Measurements from ENCODE around the gene RER1. TPM values are rescaled to one million over a fixed set of nuclear protein-coding genes. Genes with fewer than 3 reads are reported as not detected.

RER1 gene
- total RNA-seq, 4 donors from 2014 or later, result 54.4 to 78.6 (median 69.8) TPM

DNA sequence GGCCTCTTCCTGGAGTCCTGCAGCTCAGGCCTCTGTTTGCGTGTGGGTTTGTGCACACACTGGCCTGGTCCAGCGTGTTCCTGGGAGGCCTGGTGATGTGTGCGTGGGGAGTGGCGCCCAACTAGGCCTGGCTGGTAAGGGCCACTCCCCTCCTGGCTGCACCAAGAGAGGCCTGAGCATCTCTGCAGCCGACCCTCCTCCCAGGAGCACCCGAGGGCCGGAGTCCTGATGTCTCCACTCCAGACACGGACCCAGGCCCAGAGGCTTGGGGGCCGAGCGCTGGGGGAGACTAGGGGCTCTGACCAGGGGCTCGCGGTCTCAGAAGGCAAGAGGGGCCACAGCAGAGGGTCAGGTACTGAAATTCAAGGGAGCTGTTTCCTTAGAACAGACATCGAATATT, 33.6 kb upstream of the RER1 start:
- Histone ChIP-seq H3K4me3 (no peak overlapping the region), H3K27me3 (no peaks in the 10 kb centered on the region), H3K27ac (peak overlapping the region in 1 of 4 donors; percentile 27), H3K36me3 (peaks cover 0 to 6% of the 10 kb centered on the region in 2 donors), H3K9me3 (no peaks in the 10 kb centered on the region), H3K4me1 (peaks cover 0 to 44% (median 18%) of the 10 kb centered on the region in 3 donors)
- TF ChIP-seq EP300 (IDR thresholded peaks at IDR 0.05), result no peak
- TF ChIP-seq POLR2AphosphoS5 (IDR thresholded peaks at IDR 0.05), result no peak
- TF ChIP-seq, protein P1, sequence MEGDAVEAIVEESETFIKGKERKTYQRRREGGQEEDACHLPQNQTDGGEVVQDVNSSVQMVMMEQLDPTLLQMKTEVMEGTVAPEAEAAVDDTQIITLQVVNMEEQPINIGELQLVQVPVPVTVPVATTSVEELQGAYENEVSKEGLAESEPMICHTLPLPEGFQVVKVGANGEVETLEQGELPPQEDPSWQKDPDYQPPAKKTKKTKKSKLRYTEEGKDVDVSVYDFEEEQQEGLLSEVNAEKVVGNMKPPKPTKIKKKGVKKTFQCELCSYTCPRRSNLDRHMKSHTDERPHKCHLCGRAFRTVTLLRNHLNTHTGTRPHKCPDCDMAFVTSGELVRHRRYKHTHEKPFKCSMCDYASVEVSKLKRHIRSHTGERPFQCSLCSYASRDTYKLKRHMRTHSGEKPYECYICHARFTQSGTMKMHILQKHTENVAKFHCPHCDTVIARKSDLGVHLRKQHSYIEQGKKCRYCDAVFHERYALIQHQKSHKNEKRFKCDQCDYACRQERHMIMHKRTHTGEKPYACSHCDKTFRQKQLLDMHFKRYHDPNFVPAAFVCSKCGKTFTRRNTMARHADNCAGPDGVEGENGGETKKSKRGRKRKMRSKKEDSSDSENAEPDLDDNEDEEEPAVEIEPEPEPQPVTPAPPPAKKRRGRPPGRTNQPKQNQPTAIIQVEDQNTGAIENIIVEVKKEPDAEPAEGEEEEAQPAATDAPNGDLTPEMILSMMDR (IDR thresholded peaks at IDR 0.05), result no peak
- no peak for TF ChIP-seq POLR2A (IDR thresholded peaks at IDR 0.05)
- no peak for ATAC-seq
- WGBS, 2 donors (ENCODE audit: low coverage in 1 of 2), result 60 to 100% methylated on average over 1 of the region's 13 CpGs

DNA sequence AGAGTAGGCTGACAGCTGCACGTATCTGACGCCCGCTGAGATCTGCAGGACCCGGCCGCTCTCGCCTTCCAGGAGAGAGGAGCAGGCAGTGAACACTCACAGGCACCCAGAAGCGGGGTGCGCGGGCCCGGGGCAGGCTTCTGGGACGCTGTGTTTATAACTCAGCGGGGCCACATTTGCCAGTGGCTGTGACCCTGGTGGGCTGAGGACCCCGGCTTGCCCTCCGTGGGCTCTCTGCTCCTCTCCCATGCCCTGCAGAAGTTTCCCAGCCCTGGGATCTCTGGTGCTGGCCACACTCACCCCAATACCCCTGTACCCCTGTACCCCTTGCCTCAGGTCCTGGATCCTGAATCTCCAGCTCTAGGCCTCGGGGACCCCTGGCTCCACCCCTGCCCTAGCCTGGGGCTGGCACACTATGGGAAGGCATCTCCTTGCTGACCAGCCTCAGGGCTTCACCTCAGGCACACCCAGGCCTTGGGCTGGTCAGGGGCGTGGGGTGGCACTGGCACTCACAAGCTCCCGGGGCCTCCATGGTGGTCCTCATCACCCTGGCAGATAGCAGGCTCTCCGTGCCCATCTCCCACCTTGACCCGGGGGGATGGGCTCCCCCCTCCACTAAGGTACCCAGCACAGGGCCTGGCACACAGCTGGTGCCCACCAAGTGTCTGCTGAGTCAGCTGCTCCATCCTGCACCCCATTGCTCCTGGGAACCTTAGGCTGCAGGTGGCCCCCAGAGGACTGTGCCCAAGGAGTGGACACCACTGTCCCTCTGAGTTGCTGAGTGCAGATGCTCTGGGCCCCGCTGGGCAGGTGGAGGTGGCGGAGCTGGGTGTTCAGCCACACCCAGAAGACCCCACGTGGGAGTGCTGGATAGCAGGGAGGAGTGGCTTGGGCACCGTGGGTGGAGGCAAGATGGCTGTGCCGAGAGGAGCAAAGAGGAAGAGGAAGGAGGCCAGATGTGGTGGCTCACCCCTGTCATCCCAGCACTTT, 32.7 kb upstream of the RER1 start:
- Histone ChIP-seq H3K36me3 (peaks cover 0 to 6% of the 10 kb centered on the region in 2 donors), H3K27me3 (no peaks in the 10 kb centered on the region), H3K4me1 (peaks cover 0 to 38% (median 18%) of the 10 kb centered on the region in 3 donors), H3K9me3 (no peaks in the 10 kb centered on the region), H3K27ac (peak overlapping the region in 2 of 4 donors; percentile 27 to 80), H3K4me3 (no peak overlapping the region)
- TF ChIP-seq, protein P1 (IDR thresholded peaks at IDR 0.05), result no peak
- TF ChIP-seq EP300 (IDR thresholded peaks at IDR 0.05), result no peak
- TF ChIP-seq POLR2AphosphoS5 (IDR thresholded peaks at IDR 0.05), result no peak
- no peak for TF ChIP-seq POLR2A (IDR thresholded peaks at IDR 0.05)
- no peak for ATAC-seq
- WGBS, 2 donors (ENCODE audit: low coverage in 1 of 2), result 83 to 91% methylated on average over 1 to 14 of the region's 24 CpGs

DNA sequence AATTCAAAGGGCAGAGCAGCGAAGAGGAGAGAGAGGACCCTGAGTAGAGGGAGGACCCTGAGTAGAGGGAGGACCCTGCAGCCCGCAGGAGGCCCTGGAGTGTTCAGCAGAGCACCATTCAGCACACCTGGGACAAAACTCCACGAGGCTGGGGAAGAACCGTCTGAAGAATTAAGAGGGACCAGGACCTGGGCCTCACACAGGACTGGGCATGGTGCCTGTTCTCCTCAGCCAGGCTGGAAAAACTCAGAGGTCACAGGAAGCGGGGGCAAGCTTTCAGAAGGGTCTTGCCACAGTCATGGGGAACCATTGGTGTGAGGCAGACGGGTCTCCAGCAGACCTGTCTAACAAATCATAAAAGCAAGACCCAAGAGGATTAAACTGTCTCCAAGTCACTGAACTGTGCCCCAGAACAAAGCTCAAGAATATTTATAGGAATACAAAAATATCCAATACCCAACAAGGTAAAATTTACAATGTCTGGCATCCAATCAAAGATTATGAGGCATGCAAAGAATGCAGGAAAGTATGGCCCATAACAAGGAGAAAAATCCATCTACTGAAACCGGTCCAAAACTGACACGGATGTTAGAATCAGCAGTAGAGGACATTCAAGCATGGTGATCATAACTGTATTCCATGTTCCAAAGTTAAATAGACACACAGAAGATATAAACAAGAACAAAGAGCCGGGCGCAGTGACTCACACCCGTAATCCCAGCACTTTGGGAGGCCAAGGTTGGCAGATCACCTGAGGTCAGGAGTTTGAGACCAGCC, 30.9 kb upstream of the RER1 start:
- 24 to 53% methylated on average over 5 to 11 of the region's 11 CpGs for WGBS, 2 donors (ENCODE audit: low coverage in 1 of 2)
- Histone ChIP-seq H3K27me3 (no peaks in the 10 kb centered on the region), H3K36me3 (peaks cover 0 to 6% of the 10 kb centered on the region in 2 donors), H3K4me3 (no peak overlapping the region), H3K4me1 (peaks cover 0 to 24% (median 7%) of the 10 kb centered on the region in 3 donors), H3K9me3 (no peaks in the 10 kb centered on the region), H3K27ac (peak overlapping the region; percentile 62 to 87 (median 82))
- ATAC-seq, result peak; percentile 83
- TF ChIP-seq POLR2A (IDR thresholded peaks at IDR 0.05), result no peak
- TF ChIP-seq, protein P1 (IDR thresholded peaks at IDR 0.05), result no peak
- peak; percentile 72 for TF ChIP-seq POLR2AphosphoS5 (IDR thresholded peaks at IDR 0.05)

DNA sequence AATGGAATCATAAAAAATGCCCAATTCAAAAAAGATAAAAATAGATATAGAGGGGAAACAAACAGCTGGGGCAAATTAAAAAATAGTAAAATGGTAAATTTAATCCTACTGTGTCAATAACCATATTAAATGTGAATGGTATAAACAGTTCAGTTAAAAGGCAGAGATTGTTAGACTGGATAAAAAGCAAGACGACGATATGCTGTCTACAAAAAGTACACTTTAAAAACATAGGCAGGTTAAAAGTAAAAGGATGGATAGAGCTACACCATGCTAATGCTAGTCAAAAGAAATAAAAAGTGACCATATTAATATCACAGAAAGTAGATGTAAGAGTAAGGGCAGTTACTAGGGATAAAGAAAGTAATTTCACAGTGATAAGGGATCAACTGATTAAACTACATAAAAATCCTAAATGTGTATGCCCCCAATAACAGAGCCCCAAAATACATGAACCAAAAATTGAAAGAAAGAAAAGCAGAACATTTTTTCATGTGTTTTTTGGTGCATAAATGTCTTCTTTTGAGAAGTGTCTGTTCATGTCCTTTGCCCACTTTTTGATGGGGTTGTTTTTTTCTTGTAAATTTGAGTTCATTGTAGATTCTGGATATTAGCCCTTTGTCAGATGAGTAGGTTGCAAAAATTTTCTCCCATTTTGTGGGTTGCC, 27.7 kb upstream of the RER1 start:
- ATAC-seq, result no peak
- no peaks in the 10 kb centered on the region for H3K9me3 ChIP-seq
- 97 to 100% methylated on average over 2 of the region's 2 CpGs for WGBS, 2 donors (ENCODE audit: low coverage in 1 of 2)
- H3K36me3 ChIP-seq, result no peaks in the 10 kb centered on the region
- H3K4me3 ChIP-seq, result no peak overlapping the region
- H3K4me1 ChIP-seq, result peaks cover 0 to 22% (median 6%) of the 10 kb centered on the region in 3 donors
- no peaks in the 10 kb centered on the region for H3K27me3 ChIP-seq
- TF ChIP-seq POLR2AphosphoS5 (IDR thresholded peaks at IDR 0.05), result no peak
- TF ChIP-seq POLR2A (IDR thresholded peaks at IDR 0.05), result no peak
- TF ChIP-seq, protein P1 (IDR thresholded peaks at IDR 0.05), result no peak
- no peak for TF ChIP-seq EP300 (IDR thresholded peaks at IDR 0.05)
- no peak overlapping the region for H3K27ac ChIP-seq
